BJ (cell line): ENCODE data around the gene DLX3. TPM values are rescaled to one million over a fixed set of nuclear protein-coding genes. Genes with fewer than 3 reads are reported as not detected.

Experiments
- CTCF ChIA-PET: fragments of 350-600 bp; formaldehyde crosslinking; extraction: SDS; loops from one replicate; lab custom pipeline; 2021; ENCODE audit warnings: antibody characterized with exemption, inconsistent platforms; lab: Yijun Ruan, JAX
- POLR2A ChIA-PET: fragments of 300-600 bp; sonication (Branson Sonifier 250); formaldehyde crosslinking; extraction: SDS; loops from one replicate; lab custom pipeline; 2021; ENCODE audit warnings: antibody characterized with exemption; lab: Charles Lee
- DNase-seq: peaks from one replicate; pipeline ENCODE4 v3.0.0-alpha.2; 2011; ENCODE audit warnings: low read depth
- H3K27me3 ChIP-seq: 2 replicates; pipeline ENCODE4 v1.6.0; 2011; ENCODE audit warnings: low read length; ENCODE audit not compliant: control insufficient read depth, insufficient read depth
- H3K36me3 ChIP-seq: 2 replicates; pipeline ENCODE4 v1.5.1; 2011; ENCODE audit warnings: low read length; ENCODE audit not compliant: control insufficient read depth, insufficient read depth
- H3K4me3 ChIP-seq: 2 replicates; pipeline ENCODE4 v1.5.1; 2011; ENCODE audit warnings: low read depth, mild to moderate bottlenecking, control low read depth, low read length
- CTCF ChIP-seq: IDR thresholded peaks from 2 replicates; pipeline ENCODE4 v1.5.1; 2011; ENCODE audit warnings: low read depth, mild to moderate bottlenecking, control low read depth, inconsistent platforms, low read length, moderate library complexity; ENCODE audit not compliant: insufficient read depth
- polyA plus RNA-seq: library from polyadenylated mRNA; depleted of rRNA; stranded (reverse); fragments of >200 nt; gene quantifications from 2 replicates; pipeline ENCODE4 v1.2.3, GENCODE V29; 2011

The DLX3 gene
- polyA plus RNA-seq, 1 experiment, result 0.06 TPM

- ChIA-PET POLR2A (interaction anchor here (1.0 kb wide), 1 partner anchor 28 kb away, joined by 4 read pairs; the partner anchor contains the start of gene ITGA3), CTCF (interaction anchor here (0.6 to 6.8 kb wide), 21 partner anchors 8 to 269 kb away, joined by 3 to 102 read pairs (median 6); partner anchors contain the start of genes ITGA3 and PDK2)
- no peaks in the 10 kb centered on the region for H3K36me3 ChIP-seq
- no peak overlapping the region for H3K4me3 ChIP-seq
- DNase-seq, result no peak
- no peak for TF ChIP-seq CTCF
- H3K27me3 ChIP-seq, result no peaks in the 10 kb centered on the region
Observed at GRCh38 chr17:50027881-50028735, 33.1 kb upstream of the DLX3 start.

GRCh38 chr17:50027172-50027880 is 32.3 kb upstream of the DLX3 start:
- peak; percentile 68 for DNase-seq
- no peak for TF ChIP-seq CTCF
- H3K4me3 ChIP-seq, result peak overlapping the region; percentile 22
- H3K36me3 ChIP-seq, result no peaks in the 10 kb centered on the region
- ChIA-PET POLR2A (interaction anchor here (1.0 kb wide), 1 partner anchor 29 kb away, joined by 4 read pairs; the partner anchor contains the start of gene ITGA3), CTCF (interaction anchor here (0.6 to 6.8 kb wide), 23 partner anchors 9 to 270 kb away, joined by 3 to 102 read pairs (median 6); partner anchors contain the start of genes ITGA3 and PDK2)
- H3K27me3 ChIP-seq, result no peaks in the 10 kb centered on the region

- Histone ChIP-seq H3K4me3 (peak overlapping the region; percentile 22; the same call in 1 of the 2 replicates), H3K36me3 (no peaks in the 10 kb centered on the region), H3K27me3 (no peaks in the 10 kb centered on the region)
- ChIA-PET CTCF (interaction anchor here (0.6 to 6.8 kb wide), 21 partner anchors 9 to 135 kb away, joined by 3 to 102 read pairs (median 6); partner anchors contain the start of genes ITGA3 and PDK2), POLR2A (no interaction called here)
- DNase-seq, result no peak
- TF ChIP-seq CTCF, result peak; percentile 94
Observed at GRCh38 chr17:50026837-50027171, 31.8 kb upstream of the DLX3 start.

- H3K27me3 ChIP-seq, result no peaks in the 10 kb centered on the region
- ChIA-PET POLR2A (no interaction called here), CTCF (interaction anchor here (0.6 to 6.8 kb wide), 20 partner anchors 9 to 146 kb away, joined by 3 to 102 read pairs (median 4); partner anchors contain the start of genes ITGA3 and PDK2)
- no peak overlapping the region for H3K4me3 ChIP-seq
- no peak for DNase-seq
- H3K36me3 ChIP-seq, result no peaks in the 10 kb centered on the region
- TF ChIP-seq CTCF, result no peak
Observed at GRCh38 chr17:50026046-50026675, 31.1 kb upstream of the DLX3 start.
